ENCODE data around the gene METTL25. TPM values are rescaled to one million over a fixed set of nuclear protein-coding genes. Genes with fewer than 3 reads are reported as not detected.
"Not testable (repeated sequence)": the region's sequence is repeated elsewhere in the genome, so short reads cannot be mapped to it uniquely, and the experiment has no call there.

Gene METTL25, protein sequence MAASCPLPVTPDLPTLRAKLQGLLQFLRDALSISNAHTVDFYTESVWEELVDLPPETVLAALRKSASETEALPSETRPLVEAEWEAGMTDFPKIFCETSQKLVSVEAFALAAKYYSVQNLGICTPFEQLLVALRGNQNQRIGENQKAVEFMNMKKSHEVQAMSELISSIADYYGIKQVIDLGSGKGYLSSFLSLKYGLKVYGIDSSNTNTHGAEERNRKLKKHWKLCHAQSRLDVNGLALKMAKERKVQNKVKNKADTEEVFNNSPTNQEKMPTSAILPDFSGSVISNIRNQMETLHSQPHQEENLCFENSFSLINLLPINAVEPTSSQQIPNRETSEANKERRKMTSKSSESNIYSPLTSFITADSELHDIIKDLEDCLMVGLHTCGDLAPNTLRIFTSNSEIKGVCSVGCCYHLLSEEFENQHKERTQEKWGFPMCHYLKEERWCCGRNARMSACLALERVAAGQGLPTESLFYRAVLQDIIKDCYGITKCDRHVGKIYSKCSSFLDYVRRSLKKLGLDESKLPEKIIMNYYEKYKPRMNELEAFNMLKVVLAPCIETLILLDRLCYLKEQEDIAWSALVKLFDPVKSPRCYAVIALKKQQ
- 4.4 and 8.0 TPM in 2 replicates for total RNA-seq (2014; rRNA removed; shearing (Covaris generic))

- peak; percentile 97 for DNase-seq (ENCODE audit: low spot score)
These were observed at the start of gene METTL25, which contains the start of gene CCDC59 for GRCh38 chr12:82358200-82359114. Gene METTL25 (plus strand): TSS chr12:82358529. CDS start chr12:82358566, 37 bp downstream. Gene CCDC59 (minus strand): TSS chr12:82358387. CDS start chr12:82358376, 11 bp downstream.

GRCh38 chr12:82314406-82314892 lies 43.9 kb upstream of the METTL25 start:
- DNase-seq (ENCODE audit: low spot score): peak; percentile 68

- no peak for DNase-seq (ENCODE audit: low spot score)
These were observed 39.1 kb upstream of the METTL25 start for GRCh38 chr12:82319276-82319675.

- no peak for DNase-seq (ENCODE audit: low spot score)
These were observed 32.6 kb upstream of the METTL25 start for GRCh38 chr12:82325540-82326336.

DNA sequence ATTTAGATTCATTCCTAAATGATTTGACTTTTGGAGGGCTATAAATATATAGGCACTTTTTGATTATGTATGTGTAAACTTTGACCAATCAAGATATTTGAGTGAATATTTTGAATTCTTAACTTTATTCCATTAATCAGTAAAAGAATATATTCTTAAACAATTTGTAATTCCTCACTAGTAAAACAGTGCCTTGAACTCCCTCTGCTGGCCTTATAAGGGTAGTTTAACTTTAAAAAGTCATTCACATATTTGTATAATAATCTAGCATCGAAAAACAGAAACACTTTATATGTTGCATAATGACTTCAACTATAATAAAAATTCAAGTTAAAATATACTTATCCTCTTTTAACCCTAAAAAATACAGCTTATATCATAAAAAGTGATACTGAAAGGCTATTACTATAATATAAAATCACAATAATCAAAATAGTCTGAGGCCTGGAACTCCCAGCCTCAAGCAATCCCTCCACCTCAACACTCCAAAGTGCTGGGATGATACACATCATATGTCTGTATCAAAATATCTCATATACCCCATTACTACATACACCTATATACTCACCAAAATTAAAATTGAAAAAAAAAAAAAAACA lies 31.3 kb upstream of the METTL25 start:
- peak; percentile 53 for DNase-seq (ENCODE audit: low spot score)

GRCh38 chr12:82327861-82328260 lies 30.5 kb upstream of the METTL25 start:
- DNase-seq (ENCODE audit: low spot score): no peak

- DNase-seq (ENCODE audit: low spot score): no peak
These were observed 28.8 kb upstream of the METTL25 start for GRCh38 chr12:82329508-82329907.

- no peak for DNase-seq (ENCODE audit: low spot score)
These were observed 8.2 kb upstream of the METTL25 start for GRCh38 chr12:82350161-82350560.

GRCh38 chr12:82351390-82351789 lies 6.9 kb upstream of the METTL25 start:
- DNase-seq (ENCODE audit: low spot score): no peak

DNA sequence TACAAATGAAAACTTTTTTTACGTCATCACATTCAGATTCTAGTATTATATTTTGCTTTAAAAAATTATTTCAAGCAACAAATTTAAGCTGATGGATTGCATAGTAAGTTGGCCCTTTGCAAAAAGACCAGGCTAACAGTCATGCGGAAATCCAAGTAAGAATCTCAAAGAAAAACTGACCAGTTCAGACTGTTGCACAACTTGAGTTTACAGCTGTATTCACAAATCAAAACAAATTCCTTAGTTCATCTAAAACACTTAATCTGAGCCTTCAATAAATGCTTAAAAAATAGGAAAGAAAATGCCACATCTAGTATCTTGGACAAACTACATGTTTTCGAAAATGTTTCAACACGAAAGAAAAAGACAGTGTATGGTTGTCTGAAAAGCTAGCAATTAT lies 989 bp upstream of the METTL25 start:
- DNase-seq (ENCODE audit: low spot score): no peak

DNA sequence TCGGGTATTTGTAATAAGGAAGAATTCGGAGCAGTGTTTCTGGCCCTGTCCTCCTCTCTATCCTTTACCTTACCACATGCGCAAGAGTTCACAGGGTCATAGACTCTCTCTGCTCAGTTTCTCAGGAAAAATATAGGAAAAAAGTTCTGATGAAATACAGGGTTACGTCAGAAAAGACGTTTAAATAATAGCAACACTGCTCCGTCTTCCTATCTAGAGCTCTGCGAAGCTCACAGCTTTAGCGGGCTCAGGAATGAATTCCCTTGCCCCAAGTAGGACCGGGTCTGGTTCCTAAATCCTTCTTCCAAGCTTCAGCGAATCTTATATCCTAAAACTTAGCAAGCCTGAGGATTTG lies 507 bp upstream of the METTL25 start:
- no peak for DNase-seq (ENCODE audit: low spot score)

DNA sequence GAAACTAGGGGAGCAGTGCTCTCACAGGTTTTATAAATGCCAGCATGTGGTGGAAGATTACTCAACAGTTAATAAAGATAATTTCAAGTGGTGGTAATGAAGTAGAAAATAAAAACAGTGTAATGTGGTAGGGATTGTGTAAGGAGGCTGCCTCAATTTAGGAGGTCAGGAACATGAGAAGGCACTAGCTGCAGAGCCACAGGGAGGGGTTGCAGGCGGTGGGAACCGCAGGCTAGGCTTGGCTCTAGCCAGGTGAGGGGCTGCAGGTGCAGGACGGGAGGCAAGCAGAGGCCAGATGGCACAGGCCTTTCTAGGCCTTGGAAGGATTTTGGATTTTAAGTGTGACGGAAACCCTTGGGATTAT lies 768 bp downstream of the METTL25 start:
- no peak for DNase-seq (ENCODE audit: low spot score)

GRCh38 chr12:82360834-82361233 lies 2.5 kb downstream of the METTL25 start:
- not testable (repeated sequence) for DNase-seq (ENCODE audit: low spot score)

- no peak for DNase-seq (ENCODE audit: low spot score)
These were observed 3.2 kb downstream of the METTL25 start for GRCh38 chr12:82361461-82361915.

DNA sequence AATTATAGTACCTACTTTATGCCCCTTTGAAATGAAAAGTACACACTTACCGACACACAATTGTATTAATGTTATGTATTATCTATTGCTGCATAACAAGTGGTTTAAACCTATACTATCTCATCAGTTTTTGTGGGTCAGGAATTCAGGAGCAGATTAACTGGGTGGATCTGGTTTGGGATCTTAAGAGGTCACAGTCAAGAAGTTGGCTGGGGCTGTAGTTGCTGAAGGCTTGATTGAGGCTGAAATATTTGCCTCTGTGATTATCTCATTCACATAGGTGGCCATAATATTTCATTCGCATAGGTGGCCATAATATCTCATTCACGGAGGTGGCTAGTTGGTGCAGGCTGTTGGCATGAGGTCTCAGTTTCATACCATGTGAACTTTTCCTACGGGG lies 5.7 kb downstream of the METTL25 start:
- DNase-seq (ENCODE audit: low spot score): no peak

DNA sequence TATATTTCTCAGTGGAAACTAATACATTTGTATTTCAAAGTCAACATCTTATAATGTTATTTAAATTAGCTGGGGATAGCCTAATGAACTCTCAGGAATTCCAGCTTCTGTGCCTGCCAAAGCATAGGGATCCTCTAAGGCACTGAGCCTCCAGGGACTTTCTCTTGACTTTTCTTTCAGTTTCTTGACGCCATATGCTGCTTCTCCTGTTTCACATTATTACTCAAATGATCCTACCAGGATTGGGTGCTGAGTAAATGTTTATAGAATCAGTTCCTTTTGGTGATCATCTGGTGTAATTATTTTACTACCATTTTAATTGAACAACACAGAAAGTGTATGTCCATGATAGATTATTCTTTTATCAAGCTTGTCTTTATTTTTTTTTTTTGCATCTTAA lies 7.9 kb downstream of the METTL25 start:
- no peak for DNase-seq (ENCODE audit: low spot score)

DNA sequence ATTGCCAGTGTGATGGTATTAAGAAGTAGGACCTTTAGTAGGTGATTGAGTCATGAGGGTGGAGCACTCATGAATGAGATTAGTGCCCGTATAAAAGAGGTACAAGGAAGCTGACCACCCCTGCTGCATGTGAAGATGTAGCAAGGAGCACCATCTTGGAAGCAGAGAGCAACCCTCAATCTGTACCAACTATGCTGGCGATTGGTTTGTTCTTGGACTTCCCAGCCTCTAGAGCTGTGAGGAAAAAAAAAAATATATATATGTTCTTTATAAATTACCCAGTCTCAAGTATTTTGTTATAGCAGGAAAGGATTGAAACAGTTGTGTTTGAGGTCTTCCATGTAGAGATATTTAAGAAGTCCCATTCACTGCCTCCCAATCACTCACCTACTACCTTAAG lies 16.9 kb downstream of the METTL25 start:
- no peak for DNase-seq (ENCODE audit: low spot score)

DNA sequence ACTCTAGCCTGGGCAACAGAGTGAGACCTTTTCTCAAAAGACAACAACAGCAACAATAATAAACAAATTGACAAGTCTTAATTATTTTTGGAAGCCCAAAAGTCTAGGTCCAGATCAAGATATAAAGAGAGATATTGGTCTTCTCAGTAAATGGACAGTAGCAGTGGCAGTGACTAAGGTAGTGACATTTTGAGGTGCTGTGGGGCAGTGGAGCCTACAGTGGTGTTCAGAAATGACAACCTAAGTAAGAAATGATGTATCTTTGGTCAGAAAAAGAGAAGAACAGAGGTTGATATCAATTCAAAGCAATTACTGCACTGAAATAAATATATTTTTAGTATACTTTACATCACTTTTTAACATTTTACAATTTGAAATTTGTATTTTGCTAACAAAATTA lies 20.7 kb downstream of the METTL25 start:
- no peak for DNase-seq (ENCODE audit: low spot score)

DNA sequence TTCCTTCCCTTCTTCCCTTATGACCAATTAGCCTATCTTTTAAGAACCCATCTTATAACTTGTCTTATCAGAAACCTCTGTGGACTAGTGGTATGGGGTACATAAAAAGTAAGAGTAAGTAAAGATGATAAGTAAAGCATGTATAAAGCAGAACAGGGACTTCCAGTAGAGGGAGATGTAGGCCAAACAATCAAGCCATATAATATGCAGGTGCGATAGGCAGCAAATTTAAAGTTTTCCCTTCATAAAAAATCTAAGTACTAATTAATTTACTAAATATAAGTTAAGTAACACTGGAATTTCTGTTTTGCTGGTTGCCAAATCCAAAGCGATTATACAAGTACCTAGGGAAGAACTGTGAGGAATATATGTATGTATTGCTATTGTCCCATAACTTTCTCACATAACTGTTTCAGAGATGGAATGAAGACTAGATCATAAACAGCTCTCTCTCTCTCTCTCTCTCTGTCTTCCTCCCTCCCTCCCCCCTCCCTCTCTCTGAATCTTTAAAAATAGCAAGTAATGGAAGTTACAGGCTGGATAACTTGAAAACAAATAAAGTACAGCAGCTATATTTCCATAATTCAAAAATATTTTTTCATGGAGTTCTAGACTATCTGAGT lies 25.7 kb downstream of the METTL25 start:
- peak; percentile 62 for DNase-seq (ENCODE audit: low spot score)

DNA sequence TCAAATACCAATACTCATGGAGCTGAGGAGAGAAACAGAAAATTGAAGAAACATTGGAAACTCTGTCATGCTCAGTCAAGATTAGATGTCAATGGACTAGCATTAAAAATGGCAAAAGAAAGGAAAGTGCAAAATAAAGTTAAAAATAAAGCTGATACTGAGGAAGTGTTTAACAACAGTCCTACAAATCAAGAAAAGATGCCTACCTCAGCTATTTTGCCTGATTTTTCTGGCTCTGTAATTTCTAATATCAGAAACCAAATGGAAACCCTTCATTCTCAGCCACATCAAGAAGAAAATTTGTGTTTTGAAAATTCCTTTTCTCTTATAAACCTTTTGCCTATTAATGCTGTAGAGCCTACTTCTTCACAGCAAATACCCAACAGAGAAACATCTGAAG lies 40.5 kb downstream of the METTL25 start:
- DNase-seq (ENCODE audit: low spot score): no peak

Measured in HT-29 (cell line).